ENCODE data around the gene GRB14.

Gene GRB14

GRCh38 chr2:164664070-164664469, 42.8 kb upstream of the GRB14 start:
- no peak for DNase-seq (ENCODE audit: low read depth in 1 of 2, low spot score in 1 of 2)
- H3K27me3 ChIP-seq (ENCODE audit: insufficient read depth, poor library complexity, severe bottlenecking): no peaks in the 10 kb centered on the region
- TF ChIP-seq CTCF (IDR thresholded peaks at IDR 0.05; ENCODE audit: insufficient read depth, low read length) (no peak), GABPA (IDR thresholded peaks at IDR 0.05; ENCODE audit: low read depth) (no peak), POLR2AphosphoS5 (IDR thresholded peaks at IDR 0.05; ENCODE audit: low read depth) (no peak), SPI1 (IDR thresholded peaks at IDR 0.05; ENCODE audit: borderline replicate concordance, low read depth) (no peak), REST (IDR thresholded peaks at IDR 0.05; ENCODE audit: insufficient replicate concordance, low read depth) (no peak)
- H3K4me3 ChIP-seq (replicated peaks; ENCODE audit: insufficient read depth, low read length): no peak overlapping the region
- H3K27ac ChIP-seq (replicated peaks): no peak overlapping the region

GRCh38 chr2:164662868-164663631, 41.8 kb upstream of the GRB14 start:
- Histone ChIP-seq H3K4me3 (replicated peaks; ENCODE audit: insufficient read depth, low read length) (no peak overlapping the region), H3K27me3 (ENCODE audit: insufficient read depth, poor library complexity, severe bottlenecking) (no peaks in the 10 kb centered on the region), H3K27ac (replicated peaks) (no peak overlapping the region)
- TF ChIP-seq POLR2AphosphoS5 (IDR thresholded peaks at IDR 0.05; ENCODE audit: low read depth) (no peak), REST (IDR thresholded peaks at IDR 0.05; ENCODE audit: insufficient replicate concordance, low read depth) (no peak), GABPA (IDR thresholded peaks at IDR 0.05; ENCODE audit: low read depth) (no peak), CTCF (IDR thresholded peaks at IDR 0.05; ENCODE audit: insufficient read depth, low read length) (no peak), SPI1 (IDR thresholded peaks at IDR 0.05; ENCODE audit: borderline replicate concordance, low read depth) (no peak)
- no peak for DNase-seq (ENCODE audit: low read depth in 1 of 2, low spot score in 1 of 2)

GRCh38 chr2:164662066-164662465, 40.8 kb upstream of the GRB14 start:
- TF ChIP-seq REST (IDR thresholded peaks at IDR 0.05; ENCODE audit: insufficient replicate concordance, low read depth): no peak
- Histone ChIP-seq H3K27me3 (ENCODE audit: insufficient read depth, poor library complexity, severe bottlenecking) (no peaks in the 10 kb centered on the region), H3K27ac (replicated peaks) (no peak overlapping the region), H3K4me3 (replicated peaks; ENCODE audit: insufficient read depth, low read length) (no peak overlapping the region)
- DNase-seq (ENCODE audit: low read depth in 1 of 2, low spot score in 1 of 2): no peak

Measured in HL-60 (cell line).